A549 (cell line): ENCODE results near the gene FDPS.

Experiments
- CEBPB ChIP-seq, 2 experiments: fragments of >200 bp in 1 of 2; sonication (Bioruptor Twin) in 1 of 2; formaldehyde crosslinking in 1 of 2; IDR thresholded peaks; 2 replicates each; pipeline ENCODE4 v1.6.1; 2012 to 2016
- EP300 ChIP-seq, 2 experiments: fragments of >200 bp; sonication (Bioruptor Twin); formaldehyde crosslinking; IDR thresholded peaks; 2 replicates in 1 of 2; 3 replicates in 1 of 2; pipeline ENCODE4 v1.6.1; 2016 to 2017
- JUN ChIP-seq, 2 experiments: fragments of >200 bp; sonication (Bioruptor Twin); formaldehyde crosslinking; IDR thresholded peaks; 2 replicates in 1 of 2; 3 replicates in 1 of 2; pipeline ENCODE4 v1.6.1; 2016 to 2017
- JUNB ChIP-seq: fragments of >200 bp; sonication (Bioruptor Twin); formaldehyde crosslinking; IDR thresholded peaks from 2 replicates; pipeline ENCODE4 v1.6.1; 2016
- POLR2A ChIP-seq: IDR thresholded peaks from 2 replicates; pipeline ENCODE4 v1.6.1; 2012; ENCODE audit warnings: mild to moderate bottlenecking, low read length
- RCOR1 ChIP-seq: fragments of 150-350 bp; IDR thresholded peaks from 2 replicates; pipeline ENCODE4 v1.6.1; 2014; ENCODE audit warnings: antibody characterized with exemption, low read length, low read depth
- RFX5 ChIP-seq: fragments of 450-650 bp; IDR thresholded peaks from 2 replicates; pipeline ENCODE4 v1.7.1; 2014; ENCODE audit warnings: antibody characterized with exemption, mild to moderate bottlenecking, moderate library complexity
- RNF2 ChIP-seq: fragments of 200-600 bp; sonication (generic); IDR thresholded peaks from 2 replicates; pipeline ENCODE4 v1.6.1; 2016; ENCODE audit warnings: low read depth, mild to moderate bottlenecking, antibody characterized with exemption, moderate library complexity, borderline replicate concordance
- TF ChIP-seq, protein P1 (sequence below): fragments of >200 bp; sonication (Bioruptor Twin); formaldehyde crosslinking; IDR thresholded peaks from 3 replicates; pipeline ENCODE4 v1.5.1; 2016
- TF ChIP-seq, protein P2 (sequence below): IDR thresholded peaks from 2 replicates; pipeline ENCODE4 v1.6.1; 2012
- TF ChIP-seq, protein P3 (sequence below): fragments of 200-600 bp; sonication (generic); IDR thresholded peaks from 2 replicates; pipeline ENCODE4 v1.6.1; 2016; ENCODE audit warnings: antibody characterized with exemption, mild to moderate bottlenecking, moderate library complexity
- TF ChIP-seq, protein P4 (sequence below): fragments of 450-650 bp; IDR thresholded peaks from 2 replicates; pipeline ENCODE4 v1.6.1; 2014; ENCODE audit warnings: antibody characterized with exemption

DNA sequence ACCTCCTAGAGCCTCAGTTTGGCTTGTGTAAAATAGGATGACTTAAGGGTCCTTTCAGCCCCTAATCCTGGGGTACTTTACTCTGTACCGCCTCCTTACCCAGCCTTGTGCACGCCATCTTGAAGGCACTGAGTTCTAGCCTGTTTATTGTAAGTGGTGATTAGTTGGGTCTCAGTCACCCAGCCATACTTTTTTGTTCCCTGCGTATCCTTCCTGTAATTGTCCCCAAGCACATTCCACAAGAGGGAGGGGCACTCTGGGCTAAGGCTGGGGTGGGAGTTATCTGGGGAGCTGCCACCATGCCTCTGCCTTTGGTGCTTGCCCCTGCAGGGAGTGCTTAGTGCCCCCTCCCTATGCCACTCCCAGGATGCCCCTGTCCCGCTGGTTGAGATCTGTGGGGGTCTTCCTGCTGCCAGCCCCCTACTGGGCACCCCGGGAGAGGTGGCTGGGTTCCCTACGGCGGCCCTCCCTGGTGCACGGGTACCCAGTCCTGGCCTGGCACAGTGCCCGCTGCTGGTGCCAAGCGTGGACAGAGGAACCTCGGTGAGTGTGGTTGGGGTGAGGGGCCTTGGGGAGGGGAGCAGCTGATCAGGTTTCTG lies 856 bp downstream of the FDPS start:
- TF ChIP-seq, protein P1, sequence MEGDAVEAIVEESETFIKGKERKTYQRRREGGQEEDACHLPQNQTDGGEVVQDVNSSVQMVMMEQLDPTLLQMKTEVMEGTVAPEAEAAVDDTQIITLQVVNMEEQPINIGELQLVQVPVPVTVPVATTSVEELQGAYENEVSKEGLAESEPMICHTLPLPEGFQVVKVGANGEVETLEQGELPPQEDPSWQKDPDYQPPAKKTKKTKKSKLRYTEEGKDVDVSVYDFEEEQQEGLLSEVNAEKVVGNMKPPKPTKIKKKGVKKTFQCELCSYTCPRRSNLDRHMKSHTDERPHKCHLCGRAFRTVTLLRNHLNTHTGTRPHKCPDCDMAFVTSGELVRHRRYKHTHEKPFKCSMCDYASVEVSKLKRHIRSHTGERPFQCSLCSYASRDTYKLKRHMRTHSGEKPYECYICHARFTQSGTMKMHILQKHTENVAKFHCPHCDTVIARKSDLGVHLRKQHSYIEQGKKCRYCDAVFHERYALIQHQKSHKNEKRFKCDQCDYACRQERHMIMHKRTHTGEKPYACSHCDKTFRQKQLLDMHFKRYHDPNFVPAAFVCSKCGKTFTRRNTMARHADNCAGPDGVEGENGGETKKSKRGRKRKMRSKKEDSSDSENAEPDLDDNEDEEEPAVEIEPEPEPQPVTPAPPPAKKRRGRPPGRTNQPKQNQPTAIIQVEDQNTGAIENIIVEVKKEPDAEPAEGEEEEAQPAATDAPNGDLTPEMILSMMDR = no peak
- no peak for TF ChIP-seq RFX5
- no peak for TF ChIP-seq POLR2A
- TF ChIP-seq RNF2 = no peak
- TF ChIP-seq JUN (IDR thresholded peaks at IDR 0.05) = 0 out of 5 replicates have a peak, but pooled peaks of 1 of the 2 experiments have one; percentile 20
- TF ChIP-seq, protein P2, sequence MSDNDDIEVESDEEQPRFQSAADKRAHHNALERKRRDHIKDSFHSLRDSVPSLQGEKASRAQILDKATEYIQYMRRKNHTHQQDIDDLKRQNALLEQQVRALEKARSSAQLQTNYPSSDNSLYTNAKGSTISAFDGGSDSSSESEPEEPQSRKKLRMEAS = no peak; the same call in 1 of the 2 replicates
- TF ChIP-seq, protein P3, sequence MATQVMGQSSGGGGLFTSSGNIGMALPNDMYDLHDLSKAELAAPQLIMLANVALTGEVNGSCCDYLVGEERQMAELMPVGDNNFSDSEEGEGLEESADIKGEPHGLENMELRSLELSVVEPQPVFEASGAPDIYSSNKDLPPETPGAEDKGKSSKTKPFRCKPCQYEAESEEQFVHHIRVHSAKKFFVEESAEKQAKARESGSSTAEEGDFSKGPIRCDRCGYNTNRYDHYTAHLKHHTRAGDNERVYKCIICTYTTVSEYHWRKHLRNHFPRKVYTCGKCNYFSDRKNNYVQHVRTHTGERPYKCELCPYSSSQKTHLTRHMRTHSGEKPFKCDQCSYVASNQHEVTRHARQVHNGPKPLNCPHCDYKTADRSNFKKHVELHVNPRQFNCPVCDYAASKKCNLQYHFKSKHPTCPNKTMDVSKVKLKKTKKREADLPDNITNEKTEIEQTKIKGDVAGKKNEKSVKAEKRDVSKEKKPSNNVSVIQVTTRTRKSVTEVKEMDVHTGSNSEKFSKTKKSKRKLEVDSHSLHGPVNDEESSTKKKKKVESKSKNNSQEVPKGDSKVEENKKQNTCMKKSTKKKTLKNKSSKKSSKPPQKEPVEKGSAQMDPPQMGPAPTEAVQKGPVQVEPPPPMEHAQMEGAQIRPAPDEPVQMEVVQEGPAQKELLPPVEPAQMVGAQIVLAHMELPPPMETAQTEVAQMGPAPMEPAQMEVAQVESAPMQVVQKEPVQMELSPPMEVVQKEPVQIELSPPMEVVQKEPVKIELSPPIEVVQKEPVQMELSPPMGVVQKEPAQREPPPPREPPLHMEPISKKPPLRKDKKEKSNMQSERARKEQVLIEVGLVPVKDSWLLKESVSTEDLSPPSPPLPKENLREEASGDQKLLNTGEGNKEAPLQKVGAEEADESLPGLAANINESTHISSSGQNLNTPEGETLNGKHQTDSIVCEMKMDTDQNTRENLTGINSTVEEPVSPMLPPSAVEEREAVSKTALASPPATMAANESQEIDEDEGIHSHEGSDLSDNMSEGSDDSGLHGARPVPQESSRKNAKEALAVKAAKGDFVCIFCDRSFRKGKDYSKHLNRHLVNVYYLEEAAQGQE = no peak
- TF ChIP-seq RCOR1 = no peak
- no peak for TF ChIP-seq JUNB
- no peak for TF ChIP-seq EP300 (IDR thresholded peaks at IDR 0.05)
- TF ChIP-seq, protein P4, sequence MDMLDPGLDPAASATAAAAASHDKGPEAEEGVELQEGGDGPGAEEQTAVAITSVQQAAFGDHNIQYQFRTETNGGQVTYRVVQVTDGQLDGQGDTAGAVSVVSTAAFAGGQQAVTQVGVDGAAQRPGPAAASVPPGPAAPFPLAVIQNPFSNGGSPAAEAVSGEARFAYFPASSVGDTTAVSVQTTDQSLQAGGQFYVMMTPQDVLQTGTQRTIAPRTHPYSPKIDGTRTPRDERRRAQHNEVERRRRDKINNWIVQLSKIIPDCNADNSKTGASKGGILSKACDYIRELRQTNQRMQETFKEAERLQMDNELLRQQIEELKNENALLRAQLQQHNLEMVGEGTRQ = no peak
- TF ChIP-seq CEBPB (IDR thresholded peaks at IDR 0.05) = no peak
